HepG2 (cell line): ENCODE data around the gene TBC1D14. TPM values are rescaled to one million over a fixed set of nuclear protein-coding genes. Genes with fewer than 3 reads are reported as not detected.

Experiments
- DNMT1 ChIP-seq: sonication (generic); formaldehyde crosslinking; IDR thresholded peaks from 2 replicates; pipeline ENCODE4 v1.5.1; 2020; ENCODE audit warnings: mild to moderate bottlenecking, missing genetic modification reagents
- DR1 ChIP-seq: sonication (generic); formaldehyde crosslinking; IDR thresholded peaks from 2 replicates; pipeline ENCODE4 v1.8.0; 2021; ENCODE audit warnings: mild to moderate bottlenecking, missing genetic modification reagents, inconsistent platforms
- EZH2 ChIP-seq: conservative IDR thresholded peaks from 2 replicates; pipeline ENCODE4 v1.6.1; 2012; ENCODE audit warnings: mild to moderate bottlenecking, low read depth, low read length, moderate library complexity
- HMG20B ChIP-seq: conservative IDR thresholded peaks from 2 replicates; pipeline ENCODE4 v1.6.1; 2016; ENCODE audit warnings: missing genetic modification reagents, missing compliant biosample characterization
- HNRNPK ChIP-seq: fragments of 200-400 bp; formaldehyde crosslinking; IDR thresholded peaks from 2 replicates; pipeline ENCODE4 v1.6.1; 2018; ENCODE audit warnings: low read length, low read depth, moderate library complexity, mild to moderate bottlenecking; ENCODE audit not compliant: poor library complexity, severe bottlenecking
- MAZ ChIP-seq, 2 experiments: sonication (generic) in 1 of 2; formaldehyde crosslinking in 1 of 2; IDR thresholded peaks; 2 replicates each; pipeline versions ENCODE4 v1.5.0 to v1.6.1; 2012 to 2020; ENCODE audit warnings: low read depth in 2 of 2, mild to moderate bottlenecking in 2 of 2, borderline replicate concordance in 1 of 2, improper control_type of control experiment in 1 of 2, low read length in 1 of 2, missing genetic modification reagents in 1 of 2, moderate library complexity in 1 of 2
- MXD4 ChIP-seq: IDR thresholded peaks from 2 replicates; pipeline ENCODE4 v1.6.1; 2016; ENCODE audit warnings: mild to moderate bottlenecking, missing biosample characterization, missing genetic modification reagents
- NR1H2 ChIP-seq: sonication (generic); formaldehyde crosslinking; IDR thresholded peaks from 2 replicates; pipeline ENCODE4 v1.8.1; 2022; ENCODE audit warnings: low read depth, missing genetic modification reagents, borderline replicate concordance
- SMARCE1 ChIP-seq: fragments of 450-650 bp; IDR thresholded peaks from 2 replicates; pipeline ENCODE4 v1.6.1; 2017; ENCODE audit warnings: borderline replicate concordance
- TBX3 ChIP-seq: fragments of 450-650 bp; IDR thresholded peaks from 2 replicates; pipeline ENCODE4 v1.6.1; 2017; ENCODE audit warnings: antibody characterized with exemption, mild to moderate bottlenecking, inconsistent platforms, borderline replicate concordance
- TEAD2 ChIP-seq: sonication (generic); formaldehyde crosslinking; IDR thresholded peaks from 2 replicates; pipeline ENCODE4 v1.9.0; 2021; ENCODE audit warnings: missing genetic modification reagents
- TP53 ChIP-seq: sonication (generic); formaldehyde crosslinking; conservative IDR thresholded peaks from 2 replicates; pipeline ENCODE4 v1.4.0; 2020; ENCODE audit warnings: missing genetic modification reagents
- ZBTB10 ChIP-seq: sonication (generic); formaldehyde crosslinking; IDR thresholded peaks from 2 replicates; pipeline ENCODE4 v1.4.0; 2020; ENCODE audit warnings: missing genetic modification reagents, borderline replicate concordance
- ZBTB44 ChIP-seq: sonication (generic); formaldehyde crosslinking; IDR thresholded peaks from 2 replicates; pipeline ENCODE4 v1.4.0; 2020; ENCODE audit warnings: missing genetic modification reagents
- ZC3H13 ChIP-seq: sonication (generic); formaldehyde crosslinking; IDR thresholded peaks from 2 replicates; pipeline ENCODE4 v1.8.1; 2023; ENCODE audit warnings: mild to moderate bottlenecking, missing genetic modification reagents, moderate library complexity
- ZFP37 ChIP-seq: sonication (generic); formaldehyde crosslinking; IDR thresholded peaks from 2 replicates; pipeline ENCODE4 v1.4.0; 2020; ENCODE audit warnings: missing genetic modification reagents, borderline replicate concordance
- ZNF350 ChIP-seq: sonication (generic); formaldehyde crosslinking; IDR thresholded peaks from 2 replicates; pipeline ENCODE4 v1.4.0; 2020; ENCODE audit warnings: mild to moderate bottlenecking, low read depth, missing genetic modification reagents, borderline replicate concordance
- ZNF510 ChIP-seq: sonication (generic); formaldehyde crosslinking; IDR thresholded peaks from 2 replicates; pipeline ENCODE4 v1.4.0; 2020; ENCODE audit warnings: low read depth, mild to moderate bottlenecking, missing genetic modification reagents
- ZNF580 ChIP-seq: IDR thresholded peaks from 2 replicates; pipeline ENCODE4 v1.6.1; 2016; ENCODE audit warnings: low read depth, borderline replicate concordance
- ZNF598 ChIP-seq: sonication (generic); formaldehyde crosslinking; IDR thresholded peaks from 2 replicates; pipeline ENCODE4 v1.5.1; 2020; ENCODE audit warnings: mild to moderate bottlenecking, missing genetic modification reagents, borderline replicate concordance
- ZSCAN31 ChIP-seq: sonication (generic); formaldehyde crosslinking; IDR thresholded peaks from 2 replicates; pipeline ENCODE4 v1.5.0; 2020; ENCODE audit warnings: low read depth, mild to moderate bottlenecking, missing genetic modification reagents
- polyA plus RNA-seq, 8 experiments: library from polyadenylated mRNA; depleted of rRNA in 3 of 8; stranded (reverse) in 7 of 8; unstranded in 1 of 8; fragments of >200 nt; fragmentation: Illumina TruSeq in 4 of 8; extraction: Trizol in 4 of 8; gene quantifications; 2 replicates each; pipeline versions ENCODE4 v1.2.1 to v1.2.3, GENCODE V29; 2011 to 2016; ENCODE audit warnings: low read depth in 4 of 8, missing spikeins in 1 of 8, mixed read lengths in 1 of 8; ENCODE audit not compliant: insufficient read depth in 1 of 8
- total RNA-seq, 5 experiments: library from RNA; depleted of rRNA; stranded (reverse); fragments of >200 nt; fragmentation: Illumina TruSeq; extraction: Trizol; gene quantifications; 2 replicates each; pipeline ENCODE4 v1.2.3, GENCODE V29; 2016; ENCODE audit warnings: low read depth in 1 of 5
- TF ChIP-seq, protein P1 (sequence below): sonication (generic); formaldehyde crosslinking; IDR thresholded peaks from 2 replicates; pipeline ENCODE4 v1.5.0; 2020; ENCODE audit warnings: mild to moderate bottlenecking, low read depth, missing genetic modification reagents, borderline replicate concordance

Gene TBC1D14
- total and polyA plus RNA-seq, 2 of the 13 experiments (the other 11 are each of a cell fraction or from before 2014, with no cell fraction given): 29.5 to 46.5 TPM

DNA sequence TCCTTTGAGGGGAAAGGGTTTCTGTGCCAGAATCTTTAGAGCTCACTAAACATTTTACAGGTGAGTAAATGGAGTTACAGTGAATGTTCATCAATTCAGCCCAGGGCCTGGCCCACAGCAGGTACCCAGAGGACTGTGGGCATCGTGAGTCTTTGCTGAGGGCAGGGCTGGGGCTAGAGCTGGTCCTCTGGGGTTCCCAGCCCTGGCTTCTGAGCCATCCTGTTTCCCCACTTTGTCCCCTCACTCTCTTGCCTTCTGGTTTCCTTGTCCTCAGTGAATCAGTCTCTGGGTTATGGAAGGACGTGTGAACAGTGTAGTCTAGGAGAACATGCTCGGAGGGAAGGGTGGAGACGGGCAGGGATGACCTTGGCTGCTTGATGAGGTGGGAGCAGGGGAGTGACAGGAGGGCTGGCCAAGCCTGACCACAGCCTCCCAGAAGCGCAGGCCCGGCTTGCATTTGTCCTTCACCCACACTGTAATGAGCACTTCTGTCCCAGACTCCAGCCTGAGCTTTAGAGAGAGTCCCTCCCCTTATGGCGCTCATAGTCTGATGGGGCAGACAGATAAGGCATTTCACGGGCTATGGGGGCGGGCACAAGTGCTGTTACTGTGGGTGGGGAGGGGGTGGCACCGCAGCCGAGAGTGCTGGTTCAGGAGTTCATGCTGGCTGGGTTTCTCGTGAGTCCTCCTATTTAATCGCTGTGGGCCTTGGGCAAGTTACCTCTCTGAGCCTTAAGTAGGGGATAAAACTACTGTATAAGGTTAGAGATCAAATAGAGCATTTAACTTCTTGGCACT lies 17.3 kb downstream of the TBC1D14 start (continued):
- TF ChIP-seq MAZ (IDR thresholded peaks at IDR 0.05; ENCODE audit: borderline replicate concordance, low read depth, low read length) (no peak), MAZ (CRISPR knock-in tag; IDR thresholded peaks at IDR 0.05; ENCODE audit: low read depth) (no peak), TEAD2 (CRISPR knock-in tag) (no peak), HMG20B (CRISPR knock-in tag) (peak; percentile 57; the same call in 1 of the 2 replicates), ZNF580 (CRISPR knock-in tag) (no peak), DR1 (CRISPR knock-in tag) (no peak), ZNF350 (CRISPR knock-in tag) (peak; percentile 44; the same call in 1 of the 2 replicates), ZC3H13 (CRISPR knock-in tag) (0 out of 2 replicates have a peak, but pooled peaks have one; percentile 44), ZBTB10 (no peak), ZNF510 (no peak), NR1H2 (CRISPR knock-in tag) (no peak), ZSCAN31 (CRISPR knock-in tag) (0 out of 2 replicates have a peak, but pooled peaks have one; percentile 22), ZFP37 (CRISPR knock-in tag) (no peak), ZNF598 (CRISPR knock-in tag) (peak; percentile 68; the same call in 1 of the 2 replicates), HNRNPK (no peak), EZH2 (no peak), DNMT1 (CRISPR knock-in tag) (no peak), TBX3 (no peak), ZBTB44 (CRISPR knock-in tag) (no peak), MXD4 (CRISPR knock-in tag) (no peak), SMARCE1 (no peak), TP53 (no peak)
- TF ChIP-seq, protein P1, sequence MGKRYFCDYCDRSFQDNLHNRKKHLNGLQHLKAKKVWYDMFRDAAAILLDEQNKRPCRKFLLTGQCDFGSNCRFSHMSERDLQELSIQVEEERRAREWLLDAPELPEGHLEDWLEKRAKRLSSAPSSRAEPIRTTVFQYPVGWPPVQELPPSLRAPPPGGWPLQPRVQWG: no peak
